ENCODE data around the gene NECAP2.

- TF ChIP-seq CTCF (IDR thresholded peaks at IDR 0.05; ENCODE audit: low read length) (no peak), EZH2 (optimal IDR thresholded peaks at IDR 0.05; ENCODE audit: low read depth, low read length) (no peak), EZH2phosphoT487 (IDR thresholded peaks at IDR 0.05; ENCODE audit: low read length) (no peak)
Observed at GRCh38 chr1:16421201-16421600, 19.3 kb upstream of the NECAP2 start.
